IMR-90 (cell line): ENCODE measurements around the gene CXorf38. TPM values are rescaled to one million over a fixed set of nuclear protein-coding genes. Genes with fewer than 3 reads are reported as not detected.

Experiments
- ATAC-seq: fragments of 200-7000 bp; cut with Tn5 transposase; 2 replicates; pipeline ENCODE4 v1.9.1; 2020; ENCODE audit warnings: low read depth, mild to moderate bottlenecking, moderate library complexity
- BruUV-seq: library from RNA; stranded (reverse); fragments of 400-500 nt; replicated peaks from 2 replicates; lab custom pipeline; 2021; lab: Mats Ljungman, UMichigan
- CTCF ChIA-PET: fragments of 300-600 bp; formaldehyde crosslinking; extraction: SDS; loops from one replicate; lab custom pipeline; 2021; ENCODE audit warnings: antibody characterized with exemption; lab: Yijun Ruan, JAX
- POLR2A ChIA-PET: fragments of 300-600 bp; sonication (Branson Sonifier 250); formaldehyde crosslinking; loops from one replicate; lab custom pipeline; 2022; ENCODE audit warnings: antibody characterized with exemption; ENCODE audit not compliant: unreplicated experiment; lab: Charles Lee
- DNase-seq: peaks from one replicate; pipeline ENCODE4 v3.0.0; 2013
- H2AFZ ChIP-seq: replicated peaks from 2 replicates; pipeline ENCODE3; 2013; ENCODE audit warnings: low read length, mild to moderate bottlenecking; ENCODE audit not compliant: poor library complexity
- H2AK5ac ChIP-seq: 2 replicates; pipeline ENCODE4 v1.6.1; 2013; ENCODE audit warnings: low read depth, low read length, inconsistent platforms
- H2AK9ac ChIP-seq: replicated peaks from 2 replicates; pipeline ENCODE3; 2013; ENCODE audit warnings: mild to moderate bottlenecking, low read depth, low read length, moderate library complexity; ENCODE audit not compliant: poor library complexity
- H2BK120ac ChIP-seq: 2 replicates; pipeline ENCODE4 v1.6.1; 2013; ENCODE audit warnings: low read depth, low read length, inconsistent platforms
- H2BK15ac ChIP-seq: 3 replicates; pipeline ENCODE4 v1.6.1; 2013; ENCODE audit warnings: low read depth, low read length, inconsistent platforms
- H2BK20ac ChIP-seq: 2 replicates; pipeline ENCODE4 v1.6.1; 2013; ENCODE audit warnings: low read depth, mild to moderate bottlenecking, inconsistent platforms, low read length, moderate library complexity
- H2BK5ac ChIP-seq: 2 replicates; pipeline ENCODE4 v1.6.1; 2013; ENCODE audit warnings: mild to moderate bottlenecking, low read depth, low read length, inconsistent platforms; ENCODE audit not compliant: poor library complexity, severe bottlenecking
- H3K14ac ChIP-seq: replicated peaks from 2 replicates; pipeline ENCODE4 v1.6.1; 2013; ENCODE audit warnings: low read depth, low read length, inconsistent platforms
- H3K18ac ChIP-seq: 2 replicates; pipeline ENCODE4 v1.6.1; 2013; ENCODE audit warnings: low read depth, low read length, control low read depth
- H3K23ac ChIP-seq: 2 replicates; pipeline ENCODE4 v1.6.1; 2013; ENCODE audit warnings: low read depth, low read length, inconsistent platforms
- H3K27ac ChIP-seq: 2 replicates; pipeline ENCODE4 v1.5.1; 2013; ENCODE audit warnings: mild to moderate bottlenecking, control low read depth, low read length; ENCODE audit not compliant: insufficient read depth
- H3K27me3 ChIP-seq: 2 replicates; pipeline ENCODE4 v1.6.1; 2013; ENCODE audit warnings: low read length; ENCODE audit not compliant: control insufficient read depth, insufficient read depth
- H3K36me3 ChIP-seq: 2 replicates; pipeline ENCODE4 v1.6.1; 2013; ENCODE audit warnings: low read length, mixed read lengths; ENCODE audit not compliant: control insufficient read depth, insufficient read depth
- H3K4ac ChIP-seq: 2 replicates; pipeline ENCODE4 v1.6.1; 2013; ENCODE audit warnings: low read depth, low read length, inconsistent platforms
- H3K4me1 ChIP-seq: 2 replicates; pipeline ENCODE4 v1.6.1; 2013; ENCODE audit warnings: low read length, mixed read lengths; ENCODE audit not compliant: control insufficient read depth, insufficient read depth
- H3K4me2 ChIP-seq: 2 replicates; pipeline ENCODE4 v1.6.1; 2013; ENCODE audit warnings: low read depth, mild to moderate bottlenecking, control low read depth, low read length, moderate library complexity
- H3K4me3 ChIP-seq: 2 replicates; pipeline ENCODE4 v1.5.1; 2013; ENCODE audit warnings: low read depth, mild to moderate bottlenecking, control low read depth, low read length, moderate library complexity; ENCODE audit not compliant: insufficient read depth
- H3K56ac ChIP-seq: 2 replicates; pipeline ENCODE4 v1.6.1; 2013; ENCODE audit warnings: low read length, inconsistent platforms; ENCODE audit not compliant: insufficient read depth; ENCODE audit errors: extremely low read depth
- H3K79me1 ChIP-seq, 2 experiments: 2 replicates each; pipeline ENCODE4 v1.6.1; 2013; ENCODE audit warnings: low read length in 2 of 2, inconsistent platforms in 1 of 2, low read depth in 1 of 2
- H3K9ac ChIP-seq: 2 replicates; pipeline ENCODE4 v1.6.1; 2013; ENCODE audit warnings: low read depth, low read length, control low read depth
- H3K9me1 ChIP-seq: 2 replicates; pipeline ENCODE4 v1.6.1; 2013; ENCODE audit warnings: low read length, inconsistent platforms; ENCODE audit not compliant: insufficient read depth
- H3K9me3 ChIP-seq: 2 replicates; pipeline ENCODE4 v1.6.1; 2013; ENCODE audit warnings: low read length; ENCODE audit not compliant: control insufficient read depth, insufficient read depth
- H4K20me1 ChIP-seq: 2 replicates; pipeline ENCODE4 v1.6.1; 2013; ENCODE audit warnings: low read length, inconsistent platforms; ENCODE audit not compliant: insufficient read depth
- H4K5ac ChIP-seq: 2 replicates; pipeline ENCODE4 v1.6.1; 2013; ENCODE audit warnings: mild to moderate bottlenecking, low read depth, low read length, control low read depth
- H4K8ac ChIP-seq, 2 experiments: 2 replicates each; pipeline ENCODE4 v1.6.1; 2013; ENCODE audit warnings: low read depth in 2 of 2, low read length in 2 of 2, control low read depth in 1 of 2, inconsistent platforms in 1 of 2
- H4K91ac ChIP-seq: 2 replicates; pipeline ENCODE4 v1.6.1; 2013; ENCODE audit warnings: low read depth, low read length, inconsistent platforms; ENCODE audit not compliant: insufficient read depth
- BHLHE40 ChIP-seq: fragments of 150-350 bp; IDR thresholded peaks from 2 replicates; pipeline ENCODE4 v1.6.1; 2016; ENCODE audit warnings: mild to moderate bottlenecking, low read depth, low read length
- CEBPB ChIP-seq: IDR thresholded peaks from 2 replicates; pipeline ENCODE4 v1.6.1; 2012; ENCODE audit warnings: low read depth, low read length, improper control_type of control experiment
- MAFK ChIP-seq: IDR thresholded peaks from 2 replicates; pipeline ENCODE4 v1.6.1; 2012; ENCODE audit warnings: low read depth, low read length, improper control_type of control experiment
- MAZ ChIP-seq: IDR thresholded peaks from 2 replicates; pipeline ENCODE4 v1.6.1; 2012; ENCODE audit warnings: low read depth, mild to moderate bottlenecking, low read length, improper control_type of control experiment, moderate library complexity, borderline replicate concordance
- NFE2L2 ChIP-seq: fragments of 150-350 bp; IDR thresholded peaks from 2 replicates; pipeline ENCODE4 v1.6.1; 2016; ENCODE audit warnings: low read depth, mild to moderate bottlenecking, low read length
- RCOR1 ChIP-seq: IDR thresholded peaks from 2 replicates; pipeline ENCODE4 v1.6.1; 2012; ENCODE audit warnings: mild to moderate bottlenecking, low read length, improper control_type of control experiment; ENCODE audit not compliant: insufficient replicate concordance
- RFX5 ChIP-seq: IDR thresholded peaks from 2 replicates; pipeline ENCODE4 v1.8.0; 2012; ENCODE audit warnings: low read depth, mild to moderate bottlenecking, low read length, moderate library complexity
- dilution Hi-C: fragments of 300-500 bp; cut with HindIII; formaldehyde crosslinking; loops from one replicate; pipeline ENCODE4 v1.14.3; 2018; ENCODE audit warnings: low sequenced_read_pairs; ENCODE audit not compliant: unreplicated experiment
- in situ Hi-C: fragments of 300-500 bp; cut with MboI; formaldehyde crosslinking; loops from 3 replicates; pipeline ENCODE4 v1.14.3; 2019; ENCODE audit warnings: low sequenced_read_pairs, inconsistent platforms, mixed read lengths
- intact Hi-C: fragments of 100-400 bp; cut with micrococcal nuclease; formaldehyde crosslinking; loops from 2 replicates; pipeline ENCODE4 v1.10.0; 2022
- polyA plus RNA-seq, 3 experiments: library from polyadenylated mRNA; depleted of rRNA; stranded (reverse); fragments of >200 nt; gene quantifications; 2 replicates each; pipeline ENCODE4 v1.2.3, GENCODE V29; 2012; ENCODE audit warnings: low replicate concordance in 1 of 3
- total RNA-seq: library from RNA; depleted of rRNA; stranded (reverse); fragments of >200 nt; gene quantifications from 2 replicates; pipeline ENCODE4 v1.2.3, GENCODE V29; 2012
- TF ChIP-seq, protein P1 (sequence below): conservative IDR thresholded peaks from 2 replicates; pipeline ENCODE4 v1.5.1; 2012; ENCODE audit warnings: mild to moderate bottlenecking, low read depth, low read length, improper control_type of control experiment
- TF ChIP-seq, protein P2 (sequence below): fragments of 150-350 bp; IDR thresholded peaks from 2 replicates; pipeline ENCODE4 v1.6.1; 2017; ENCODE audit warnings: mild to moderate bottlenecking, antibody characterized with exemption, low read length, low read depth

The CXorf38 gene
- total and polyA plus RNA-seq, 2 of the 4 experiments (the other 2 are of a cell fraction) = 7.0 to 9.9 TPM

DNA sequence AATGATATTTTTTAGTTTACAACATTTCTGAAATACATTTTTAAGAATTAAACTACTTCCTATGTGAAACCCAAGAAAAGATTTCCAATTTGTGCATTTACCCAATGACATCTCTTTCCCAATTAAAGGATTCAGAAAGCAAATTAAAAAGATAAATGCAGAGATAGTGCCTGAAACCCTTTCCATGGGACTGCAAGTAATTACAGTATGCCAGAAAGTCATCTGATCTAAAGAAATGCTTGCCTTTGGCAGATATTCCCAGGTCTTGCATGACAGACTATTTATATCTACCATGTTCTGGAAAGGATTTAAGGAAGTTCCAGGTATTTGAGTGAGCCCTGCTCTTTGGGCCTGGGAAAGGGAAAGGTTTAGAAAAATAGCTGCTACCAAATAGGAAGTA is 41.6 kb upstream of the CXorf38 start:
- in situ Hi-C loops (no loop called here), dilution Hi-C loops (no loop called here), intact Hi-C loops (no loop called here)
- Histone ChIP-seq H2BK5ac (no peak overlapping the region), H3K4me1 (no peaks in the 10 kb centered on the region), H3K9me3 (no peaks in the 10 kb centered on the region), H3K79me1 (peaks cover 4 to 5% of the 10 kb centered on the region in 2 experiments; a peak in 1 of 4 replicates), H3K14ac (no peak overlapping the region), H3K56ac (no peak overlapping the region), H4K5ac (no peak overlapping the region), H3K9ac (no peak overlapping the region), H3K4me2 (no peak overlapping the region), H3K18ac (no peak overlapping the region), H3K4me3 (no peak overlapping the region), H3K23ac (no peak overlapping the region), H4K91ac (no peak overlapping the region), H2AFZ (no peak overlapping the region), H2BK120ac (no peak overlapping the region), H4K20me1 (no peaks in the 10 kb centered on the region), H2AK9ac (no peak overlapping the region), H3K27me3 (peaks cover 8% of the 10 kb centered on the region), H2AK5ac (no peak overlapping the region), H3K4ac (no peak overlapping the region), H3K9me1 (no peaks in the 10 kb centered on the region), H2BK15ac (no peak overlapping the region), H3K27ac (no peak overlapping the region), H2BK20ac (no peak overlapping the region), H3K36me3 (peaks cover 12% of the 10 kb centered on the region), H4K8ac (no peak overlapping the region)
- CTCF ChIA-PET = no interaction called here
- no peak for ATAC-seq
- POLR2A ChIA-PET = no interaction called here
- DNase-seq = no peak
- BruUV-seq = no TSS peak
- TF ChIP-seq, protein P1, sequence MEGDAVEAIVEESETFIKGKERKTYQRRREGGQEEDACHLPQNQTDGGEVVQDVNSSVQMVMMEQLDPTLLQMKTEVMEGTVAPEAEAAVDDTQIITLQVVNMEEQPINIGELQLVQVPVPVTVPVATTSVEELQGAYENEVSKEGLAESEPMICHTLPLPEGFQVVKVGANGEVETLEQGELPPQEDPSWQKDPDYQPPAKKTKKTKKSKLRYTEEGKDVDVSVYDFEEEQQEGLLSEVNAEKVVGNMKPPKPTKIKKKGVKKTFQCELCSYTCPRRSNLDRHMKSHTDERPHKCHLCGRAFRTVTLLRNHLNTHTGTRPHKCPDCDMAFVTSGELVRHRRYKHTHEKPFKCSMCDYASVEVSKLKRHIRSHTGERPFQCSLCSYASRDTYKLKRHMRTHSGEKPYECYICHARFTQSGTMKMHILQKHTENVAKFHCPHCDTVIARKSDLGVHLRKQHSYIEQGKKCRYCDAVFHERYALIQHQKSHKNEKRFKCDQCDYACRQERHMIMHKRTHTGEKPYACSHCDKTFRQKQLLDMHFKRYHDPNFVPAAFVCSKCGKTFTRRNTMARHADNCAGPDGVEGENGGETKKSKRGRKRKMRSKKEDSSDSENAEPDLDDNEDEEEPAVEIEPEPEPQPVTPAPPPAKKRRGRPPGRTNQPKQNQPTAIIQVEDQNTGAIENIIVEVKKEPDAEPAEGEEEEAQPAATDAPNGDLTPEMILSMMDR = no peak
- TF ChIP-seq NFE2L2 = no peak
- no peak for TF ChIP-seq RCOR1
- no peak for TF ChIP-seq RFX5
- no peak for TF ChIP-seq CEBPB
- no peak for TF ChIP-seq MAZ
- no peak for TF ChIP-seq BHLHE40
- no peak for TF ChIP-seq MAFK
- TF ChIP-seq, protein P2, sequence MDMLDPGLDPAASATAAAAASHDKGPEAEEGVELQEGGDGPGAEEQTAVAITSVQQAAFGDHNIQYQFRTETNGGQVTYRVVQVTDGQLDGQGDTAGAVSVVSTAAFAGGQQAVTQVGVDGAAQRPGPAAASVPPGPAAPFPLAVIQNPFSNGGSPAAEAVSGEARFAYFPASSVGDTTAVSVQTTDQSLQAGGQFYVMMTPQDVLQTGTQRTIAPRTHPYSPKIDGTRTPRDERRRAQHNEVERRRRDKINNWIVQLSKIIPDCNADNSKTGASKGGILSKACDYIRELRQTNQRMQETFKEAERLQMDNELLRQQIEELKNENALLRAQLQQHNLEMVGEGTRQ = no peak
